ENCODE measurements around the gene TRPM5.

GRCh38 chr11:2427721-2428321 lies 16.5 kb downstream of the TRPM5 start:
- TF ChIP-seq, protein P1, sequence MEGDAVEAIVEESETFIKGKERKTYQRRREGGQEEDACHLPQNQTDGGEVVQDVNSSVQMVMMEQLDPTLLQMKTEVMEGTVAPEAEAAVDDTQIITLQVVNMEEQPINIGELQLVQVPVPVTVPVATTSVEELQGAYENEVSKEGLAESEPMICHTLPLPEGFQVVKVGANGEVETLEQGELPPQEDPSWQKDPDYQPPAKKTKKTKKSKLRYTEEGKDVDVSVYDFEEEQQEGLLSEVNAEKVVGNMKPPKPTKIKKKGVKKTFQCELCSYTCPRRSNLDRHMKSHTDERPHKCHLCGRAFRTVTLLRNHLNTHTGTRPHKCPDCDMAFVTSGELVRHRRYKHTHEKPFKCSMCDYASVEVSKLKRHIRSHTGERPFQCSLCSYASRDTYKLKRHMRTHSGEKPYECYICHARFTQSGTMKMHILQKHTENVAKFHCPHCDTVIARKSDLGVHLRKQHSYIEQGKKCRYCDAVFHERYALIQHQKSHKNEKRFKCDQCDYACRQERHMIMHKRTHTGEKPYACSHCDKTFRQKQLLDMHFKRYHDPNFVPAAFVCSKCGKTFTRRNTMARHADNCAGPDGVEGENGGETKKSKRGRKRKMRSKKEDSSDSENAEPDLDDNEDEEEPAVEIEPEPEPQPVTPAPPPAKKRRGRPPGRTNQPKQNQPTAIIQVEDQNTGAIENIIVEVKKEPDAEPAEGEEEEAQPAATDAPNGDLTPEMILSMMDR (IDR thresholded peaks at IDR 0.05): no peak
- TF ChIP-seq EZH2 (IDR thresholded peaks at IDR 0.05): no peak
- no peak for TF ChIP-seq EZH2phosphoT487 (IDR thresholded peaks at IDR 0.05)

Measured in neural progenitor cell (in vitro differentiated cells).